HEK293T (cell line): ENCODE measurements around the gene TUBB1.
"Not testable (repeated sequence)": the region's sequence is repeated elsewhere in the genome, so short reads cannot be mapped to it uniquely, and the experiment has no call there.

Experiments used
- CTCF ChIA-PET: fragments of 350-600 bp; formaldehyde crosslinking; extraction: SDS; loops from one replicate; lab custom pipeline; 2021; ENCODE audit warnings: antibody characterized with exemption, inconsistent platforms; lab: Yijun Ruan, JAX
- POLR2A ChIA-PET: fragments of 350-600 bp; formaldehyde crosslinking; extraction: SDS; loops from one replicate; lab custom pipeline; 2020; ENCODE audit warnings: antibody characterized with exemption, inconsistent platforms; lab: Yijun Ruan, JAX
- DNase-seq: peaks from one replicate; pipeline ENCODE4 v3.0.0; 2012; ENCODE audit warnings: mixed read lengths; ENCODE audit errors: extremely low spot score
- ARNT ChIP-seq: fragments of 450-650 bp; IDR thresholded peaks from 2 replicates; pipeline ENCODE4 v1.6.1; 2017; ENCODE audit warnings: mild to moderate bottlenecking
- BHLHE40 ChIP-seq: fragments of 450-650 bp; IDR thresholded peaks from 2 replicates; pipeline ENCODE4 v1.6.1; 2016; ENCODE audit warnings: mild to moderate bottlenecking, moderate library complexity, borderline replicate concordance
- CTBP1 ChIP-seq: fragments of 450-650 bp; IDR thresholded peaks from 2 replicates; pipeline ENCODE4 v1.6.1; 2016; ENCODE audit warnings: borderline replicate concordance
- ELF4 ChIP-seq: fragments of 450-650 bp; IDR thresholded peaks from 2 replicates; pipeline ENCODE4 v1.6.1; 2017; ENCODE audit warnings: antibody characterized with exemption
- FOXA1 ChIP-seq: fragments of 450-650 bp; IDR thresholded peaks from 2 replicates; pipeline ENCODE4 v1.6.1; 2016; ENCODE audit warnings: mild to moderate bottlenecking
- FOXK2 ChIP-seq: fragments of 450-650 bp; IDR thresholded peaks from 2 replicates; pipeline ENCODE4 v1.6.1; 2016; ENCODE audit warnings: mild to moderate bottlenecking
- FOXM1 ChIP-seq: fragments of 450-650 bp; IDR thresholded peaks from 2 replicates; pipeline ENCODE4 v1.6.1; 2017; ENCODE audit warnings: mild to moderate bottlenecking, borderline replicate concordance
- HDGF ChIP-seq: fragments of 450-650 bp; IDR thresholded peaks from 2 replicates; pipeline ENCODE4 v1.6.1; 2017; ENCODE audit warnings: antibody characterized with exemption, borderline replicate concordance
- L3MBTL2 ChIP-seq: fragments of 450-650 bp; conservative IDR thresholded peaks from 2 replicates; pipeline ENCODE4 v1.6.1; 2016; ENCODE audit warnings: mild to moderate bottlenecking
- LEF1 ChIP-seq: fragments of 450-650 bp; IDR thresholded peaks from 2 replicates; pipeline ENCODE4 v1.6.1; 2017; ENCODE audit warnings: mild to moderate bottlenecking, borderline replicate concordance
- NFRKB ChIP-seq: fragments of 450-650 bp; IDR thresholded peaks from 2 replicates; pipeline ENCODE4 v1.6.1; 2016; ENCODE audit warnings: mild to moderate bottlenecking, moderate library complexity
- PKNOX1 ChIP-seq: fragments of 450-650 bp; IDR thresholded peaks from 2 replicates; pipeline ENCODE4 v1.6.1; 2016
- SP1 ChIP-seq: fragments of 450-650 bp; IDR thresholded peaks from 2 replicates; pipeline ENCODE4 v1.6.1; 2017
- SUZ12 ChIP-seq: fragments of 450-650 bp; IDR thresholded peaks from 2 replicates; pipeline ENCODE4 v1.6.1; 2016; ENCODE audit warnings: mild to moderate bottlenecking
- TARDBP ChIP-seq: fragments of 450-650 bp; IDR thresholded peaks from 2 replicates; pipeline ENCODE4 v1.6.1; 2016
- ZNF384 ChIP-seq: fragments of 450-650 bp; IDR thresholded peaks from 2 replicates; pipeline ENCODE4 v1.6.1; 2016

Gene TUBB1

DNA sequence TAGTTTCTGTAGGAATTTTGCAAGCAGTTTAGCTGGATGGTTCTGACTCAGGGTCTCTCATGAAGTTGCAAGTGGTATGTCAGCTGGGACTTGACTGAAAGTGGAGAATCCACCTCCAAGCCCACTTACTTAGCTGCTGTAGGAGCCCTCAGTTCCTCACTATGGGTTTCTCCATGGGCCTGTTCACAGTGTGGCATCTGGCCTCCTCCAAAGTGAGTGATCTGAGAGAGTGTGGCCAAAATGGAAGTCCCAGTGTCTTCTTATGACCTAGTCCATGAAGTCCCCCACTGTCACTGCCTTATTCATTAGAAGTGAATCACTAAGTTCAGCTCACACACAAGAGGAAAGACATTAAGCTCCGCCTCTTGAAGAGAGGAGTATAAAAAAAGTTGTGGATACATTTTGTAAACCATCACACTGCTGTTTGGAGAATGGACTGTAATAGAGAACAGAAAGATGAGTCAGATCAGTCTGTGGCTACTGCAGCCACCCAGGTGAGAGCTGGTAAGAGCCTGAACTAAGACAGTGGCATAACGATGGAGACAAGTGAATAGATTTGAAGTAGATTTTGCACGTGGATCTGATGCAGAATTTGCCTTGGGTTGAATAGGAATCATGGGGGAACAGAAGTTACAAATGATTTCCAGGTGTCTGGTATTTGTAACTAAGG, 43.0 kb upstream of the TUBB1 start:
- ChIA-PET CTCF (no interaction called here), POLR2A (no interaction called here)
- TF ChIP-seq ZNF384 (no peak), NFRKB (no peak), LEF1 (no peak), ARNT (no peak), SP1 (no peak), ELF4 (no peak), BHLHE40 (no peak)

DNA sequence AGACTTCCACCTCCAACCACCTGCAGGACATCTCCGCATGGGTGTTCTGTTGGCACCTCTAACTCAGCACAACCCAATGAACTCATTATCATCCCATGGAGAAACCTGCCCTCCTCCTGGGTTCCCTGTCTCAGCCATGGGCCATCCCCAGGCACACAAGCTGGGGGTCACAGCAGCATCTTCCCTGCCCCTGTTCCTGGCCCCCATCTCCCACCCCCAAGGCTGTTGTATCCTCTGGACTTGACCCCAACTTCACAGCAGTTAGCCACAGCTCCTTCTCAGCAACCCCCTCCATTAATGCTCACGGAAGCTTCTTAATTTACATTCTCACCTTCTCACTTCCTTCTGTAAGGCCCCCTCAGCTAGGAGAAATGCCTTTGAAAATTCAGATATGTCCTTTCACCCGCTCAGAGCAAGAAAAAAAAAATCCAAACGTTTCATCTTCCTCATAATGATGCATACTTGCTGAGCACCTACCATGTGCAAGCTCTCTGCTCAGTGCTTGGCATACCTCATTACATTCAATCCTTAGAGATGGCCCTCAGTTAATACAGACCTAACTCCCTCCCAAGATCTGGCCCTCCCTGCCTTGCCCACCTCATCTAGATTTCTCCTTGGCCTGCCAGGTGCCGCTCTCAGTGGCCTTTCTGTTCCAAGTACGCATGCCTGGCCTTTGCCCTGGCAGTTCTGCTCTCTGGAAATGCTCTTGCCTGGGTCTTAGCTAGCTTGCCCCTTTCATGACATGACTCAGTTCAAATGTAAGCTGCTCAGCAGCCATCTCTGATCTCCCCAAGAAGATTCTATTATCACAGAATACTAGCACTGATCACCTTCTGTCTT, 40.7 kb upstream of the TUBB1 start:
- DNase-seq, result no peak
- TF ChIP-seq HDGF, result no peak
- TF ChIP-seq ARNT, result no peak
- no peak for TF ChIP-seq NFRKB
- no peak for TF ChIP-seq FOXK2
- TF ChIP-seq CTBP1, result no peak
- TF ChIP-seq FOXA1, result no peak
- no peak for TF ChIP-seq TARDBP
- TF ChIP-seq BHLHE40, result no peak
- TF ChIP-seq PKNOX1, result no peak
- TF ChIP-seq LEF1, result no peak
- TF ChIP-seq SP1, result no peak
- TF ChIP-seq FOXM1, result no peak
- POLR2A ChIA-PET, result no interaction called here
- CTCF ChIA-PET, result interaction anchor here (0.7 kb wide), 1 partner anchor 82 kb away, joined by 4 read pairs; no protein-coding TSS in a partner anchor

More for the DNA sequence above, 43.0 kb upstream of the TUBB1 start:
- no peak for DNase-seq

DNA sequence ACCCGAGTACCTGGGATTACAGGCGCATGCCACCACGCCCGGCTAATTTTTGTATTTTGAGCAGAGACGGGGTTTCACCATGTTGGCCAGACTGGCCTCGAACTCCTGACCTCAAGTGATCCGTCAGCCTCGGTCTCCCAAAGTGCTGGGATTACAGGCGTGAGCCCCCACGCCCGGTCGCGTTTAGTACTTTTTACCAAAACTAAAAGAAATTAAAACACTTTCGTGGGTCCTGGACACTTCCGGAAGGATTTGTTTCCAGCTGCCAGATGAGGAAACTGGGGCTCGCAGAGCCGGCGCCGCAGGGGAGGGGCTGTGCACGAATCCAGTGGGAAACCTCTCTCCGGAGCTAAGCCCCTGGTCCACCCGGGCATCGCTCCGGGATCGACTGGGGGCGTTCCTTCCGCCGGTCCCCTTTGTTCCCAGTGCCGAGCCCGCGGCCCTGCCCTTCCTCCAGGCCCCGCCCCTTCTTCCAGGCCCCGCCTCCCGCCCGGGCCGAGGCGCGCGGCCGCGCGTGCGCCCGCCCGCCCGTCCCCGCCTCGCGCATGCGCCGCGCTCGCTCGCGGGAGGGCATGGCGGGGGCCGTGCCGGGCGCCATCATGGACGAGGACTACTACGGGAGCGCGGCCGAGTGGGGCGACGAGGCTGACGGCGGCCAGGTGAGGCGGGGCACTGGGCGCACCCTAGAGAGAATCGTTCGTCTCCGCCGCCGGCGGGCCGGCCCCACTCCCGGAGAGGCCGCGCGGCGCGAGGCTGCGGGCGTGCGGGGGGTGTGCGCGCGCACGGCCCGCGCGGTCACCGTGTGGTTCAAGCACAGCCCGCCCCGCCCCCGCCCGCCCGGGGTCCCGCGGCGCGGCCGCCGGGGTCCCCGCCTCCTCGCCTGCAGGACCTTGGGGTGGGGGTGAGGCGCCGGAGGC, 38.3 kb upstream of the TUBB1 start, which contains the start of gene NELFCD:
NELFCD (plus strand) TSS at position 546 of the 917 bp plus-strand sequence; CDS start at position 600, 54 bp downstream.
- TF ChIP-seq ARNT (0 out of 2 replicates have a peak, but pooled peaks have one; percentile 21), FOXK2 (no peak)
- ChIA-PET POLR2A (interaction anchor here (0.7 to 2.0 kb wide), 5 partner anchors 12 to 90 kb away, joined by 3 to 19 read pairs (median 7); partner anchors contain the start of gene ATP5F1E), CTCF (no interaction called here)
- peak; percentile 99 for DNase-seq

GRCh38 chr20:58981628-58982364, 37.4 kb upstream of the TUBB1 start:
- POLR2A ChIA-PET, result interaction anchor here (1.1 to 2.0 kb wide), 5 partner anchors 11 to 50 kb away, joined by 3 to 19 read pairs (median 7); partner anchors contain the start of gene ATP5F1E
- no peak for TF ChIP-seq NFRKB
- 0 out of 2 replicates have a peak, but pooled peaks have one; percentile 20 for TF ChIP-seq ZNF384
- CTCF ChIA-PET, result no interaction called here
- no peak for DNase-seq

GRCh38 chr20:58982406-58983114, 36.7 kb upstream of the TUBB1 start:
- POLR2A ChIA-PET, result interaction anchor here (1.1 to 2.0 kb wide), 3 partner anchors 10 to 49 kb away, joined by 3 to 19 read pairs (median 10); partner anchors contain the start of gene ATP5F1E
- CTCF ChIA-PET, result no interaction called here
- DNase-seq, result no peak
- no peak for TF ChIP-seq SP1
- no peak for TF ChIP-seq FOXA1
- no peak for TF ChIP-seq ZNF384
- no peak for TF ChIP-seq CTBP1

DNA sequence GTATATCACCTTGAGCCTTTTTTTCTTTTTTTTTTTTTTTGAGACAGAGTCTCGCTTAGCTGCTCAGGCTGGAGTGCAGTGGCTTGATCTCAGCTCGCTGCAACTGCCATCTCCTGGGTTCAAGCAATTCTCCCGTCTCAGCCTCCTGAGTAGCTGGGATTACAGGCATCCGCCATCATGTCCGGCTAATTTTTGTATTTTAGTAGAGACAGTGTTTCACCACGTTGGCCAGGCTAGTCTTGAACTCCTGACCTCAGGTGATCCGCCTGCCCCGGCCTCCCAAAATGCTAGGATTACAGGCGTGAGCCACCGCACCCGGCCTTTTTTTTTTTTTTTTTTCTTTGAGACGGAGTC, 36.1 kb upstream of the TUBB1 start:
- CTCF ChIA-PET, POLR2A ChIA-PET, DNase-seq: not testable (repeated sequence)

DNA sequence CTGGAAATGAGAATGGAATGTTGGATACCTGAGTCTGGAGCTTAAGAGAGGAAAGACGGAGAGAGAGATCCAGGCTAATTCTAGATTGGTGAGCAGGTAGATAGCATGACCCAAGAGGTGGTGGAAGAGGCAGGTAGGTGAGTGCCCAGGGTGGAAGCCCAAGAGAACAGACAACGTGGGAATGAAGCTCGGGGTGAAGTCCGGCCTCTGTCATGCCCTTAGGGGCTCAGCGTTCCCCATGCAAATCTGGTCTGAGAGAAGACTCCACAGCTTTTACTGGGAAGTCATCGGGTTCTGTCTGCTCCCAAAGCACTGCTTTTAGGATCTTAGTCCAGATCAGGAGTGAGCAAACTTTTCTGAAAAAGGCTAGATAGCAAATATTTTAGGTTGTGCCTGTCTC, 34.5 kb upstream of the TUBB1 start:
- CTCF ChIA-PET, result no interaction called here
- TF ChIP-seq FOXK2 (no peak), ARNT (no peak), SP1 (no peak), HDGF (no peak), BHLHE40 (no peak), PKNOX1 (no peak), NFRKB (no peak), ELF4 (no peak), TARDBP (no peak), ZNF384 (no peak), FOXA1 (no peak), FOXM1 (no peak), LEF1 (no peak), L3MBTL2 (no peak), CTBP1 (no peak), SUZ12 (no peak)
- POLR2A ChIA-PET, result interaction anchor here (1.4 kb wide), 1 partner anchor 16 kb away, joined by 4 read pairs; no protein-coding TSS in a partner anchor
- DNase-seq, result no peak
